CD14-positive monocyte (primary cell): ENCODE results near the gene MAD2L1. TPM values are rescaled to one million over a fixed set of nuclear protein-coding genes. Genes with fewer than 3 reads are reported as not detected.

Experiments
- DNase-seq, 3 donors: peaks; one replicate each; pipeline ENCODE4 v3.0.0-alpha.2; 2011 to 2022
- H2AFZ ChIP-seq: 2 replicates; pipeline ENCODE4 v1.6.0; 2012; ENCODE audit warnings: mild to moderate bottlenecking, low read depth, low read length, inconsistent platforms; ENCODE audit not compliant: insufficient read depth, poor library complexity, severe bottlenecking
- H3K27ac ChIP-seq, 2 donors: 1 replicate in 1 of 2; 2 replicates in 1 of 2; pipeline ENCODE4 v1.5.1; 2012 to 2013; ENCODE audit warnings: low read length in 2 of 2, control low read depth in 1 of 2, inconsistent platforms in 1 of 2, low read depth in 1 of 2, mild to moderate bottlenecking in 1 of 2
- H3K27me3 ChIP-seq, 2 donors: one replicate each; pipeline versions ENCODE4 v1.6.0 to v1.6.1; 2011 to 2013; ENCODE audit warnings: low read length in 2 of 2; ENCODE audit not compliant: control insufficient read depth in 2 of 2, insufficient read depth in 2 of 2
- H3K36me3 ChIP-seq, 2 donors: replicated peaks in 1 of 2; 1 replicate in 1 of 2; 2 replicates in 1 of 2; pipeline versions ENCODE4 v1.5.1 to v1.6.1; 2012 to 2013; ENCODE audit warnings: low read length in 2 of 2, control low read depth in 1 of 2, inconsistent platforms in 1 of 2, mild to moderate bottlenecking in 1 of 2; ENCODE audit not compliant: insufficient read depth in 2 of 2, control insufficient read depth in 1 of 2
- H3K4me1 ChIP-seq, 2 donors: 1 replicate in 1 of 2; 2 replicates in 1 of 2; pipeline versions ENCODE4 v1.5.1 to v1.6.1; 2012 to 2013; ENCODE audit warnings: low read length in 2 of 2, control low read depth in 1 of 2, inconsistent platforms in 1 of 2, mild to moderate bottlenecking in 1 of 2, moderate library complexity in 1 of 2; ENCODE audit not compliant: insufficient read depth in 2 of 2, control insufficient read depth in 1 of 2
- H3K4me2 ChIP-seq: replicated peaks from 2 replicates; pipeline ENCODE3; 2012; ENCODE audit warnings: low read length, moderate library complexity, mild to moderate bottlenecking; ENCODE audit not compliant: poor library complexity, severe bottlenecking; ENCODE audit errors: extremely low read depth
- H3K4me3 ChIP-seq, 3 experiments: fragments of 200-600 bp in 1 of 3; sonication (generic) in 1 of 3; replicated peaks in 1 of 3; 1 replicate in 2 of 3; 2 replicates in 1 of 3; pipeline ENCODE4 v1.5.1; 2011 to 2013; ENCODE audit warnings: low read length in 3 of 3, mild to moderate bottlenecking in 3 of 3, control low read depth in 2 of 3, low read depth in 2 of 3, inconsistent platforms in 1 of 3, moderate library complexity in 1 of 3
- H3K79me2 ChIP-seq: 2 replicates; pipeline ENCODE4 v1.6.0; 2012; ENCODE audit warnings: mild to moderate bottlenecking, control low read depth, inconsistent platforms, low read length, moderate library complexity; ENCODE audit not compliant: insufficient read depth
- H3K9ac ChIP-seq: 2 replicates; pipeline ENCODE4 v1.6.0; 2017; ENCODE audit warnings: low read length, mild to moderate bottlenecking; ENCODE audit not compliant: insufficient read depth, poor library complexity, severe bottlenecking
- H3K9me3 ChIP-seq, 2 donors: replicated peaks in 1 of 2; 1 replicate in 1 of 2; 2 replicates in 1 of 2; pipeline versions ENCODE4 v1.5.1 to v1.6.1; 2012 to 2013; ENCODE audit warnings: low read length in 2 of 2, control low read depth in 1 of 2; ENCODE audit not compliant: control insufficient read depth in 1 of 2, insufficient read depth in 1 of 2
- H4K20me1 ChIP-seq: 2 replicates; pipeline ENCODE4 v1.6.0; 2012; ENCODE audit warnings: mild to moderate bottlenecking, low read length, control low read depth, moderate library complexity; ENCODE audit not compliant: insufficient read depth
- H3K27ac Mint-ChIP-seq, 7 donors: one replicate each; pipeline ENCODE4 v1.8.0; 2020; ENCODE audit warnings: mild to moderate bottlenecking in 7 of 7, mixed read lengths in 7 of 7, moderate library complexity in 6 of 7, inconsistent platforms in 2 of 7
- H3K27me3 Mint-ChIP-seq, 3 donors: one replicate each; pipeline ENCODE4 v1.8.0; 2021 to 2022; ENCODE audit warnings: low read depth in 3 of 3, mild to moderate bottlenecking in 3 of 3, mixed read lengths in 3 of 3, moderate library complexity in 3 of 3, inconsistent platforms in 1 of 3
- H3K36me3 Mint-ChIP-seq, 2 donors: one replicate each; pipeline ENCODE4 v1.8.0; 2020; ENCODE audit warnings: mixed read lengths in 2 of 2, inconsistent platforms in 1 of 2, mild to moderate bottlenecking in 1 of 2
- H3K4me1 Mint-ChIP-seq: one replicate; pipeline ENCODE4 v1.8.0; 2020; ENCODE audit warnings: mild to moderate bottlenecking, mixed read lengths
- H3K4me3 Mint-ChIP-seq, 2 donors: one replicate each; pipeline ENCODE4 v1.8.0; 2020; ENCODE audit warnings: mild to moderate bottlenecking in 2 of 2, mixed read lengths in 2 of 2, moderate library complexity in 1 of 2
- H3K9me3 Mint-ChIP-seq, 7 donors: one replicate each; pipeline ENCODE4 v1.8.0; 2020 to 2022; ENCODE audit warnings: mixed read lengths in 7 of 7, mild to moderate bottlenecking in 6 of 7, moderate library complexity in 6 of 7, inconsistent platforms in 2 of 7
- CTCF ChIP-seq: fragments of 200-600 bp; IDR thresholded peaks from one replicate; pipeline ENCODE4 v1.8.0; 2022; ENCODE audit warnings: antibody characterized with exemption, mild to moderate bottlenecking
- WGBS: methylation state at CpG from one replicate; pipeline ENCODE4 v1.1.5; 2013; ENCODE audit warnings: missing lambda C conversion rate; ENCODE audit not compliant: insufficient coverage; 5-methylcytosine and 5-hydroxymethylcytosine counted together
- intact Hi-C, 2 donors: fragments of 100-400 bp; cut with micrococcal nuclease; formaldehyde crosslinking; loops; one replicate each; pipeline versions ENCODE4 v1.15.0 to v1.15.1; 2023
- polyA plus RNA-seq, 3 donors: library from polyadenylated mRNA; depleted of rRNA in 1 of 3; unstranded in 2 of 3; stranded (reverse) in 1 of 3; fragments of 300-500 nt in 2 of 3; fragments of >200 nt in 1 of 3; fragmentation: Illumina TruSeq in 2 of 3; gene quantifications; 1 replicate in 2 of 3; 2 replicates in 1 of 3; pipeline ENCODE4 v1.2.3, GENCODE V29; 2012 to 2021

Gene MAD2L1
- polyA plus RNA-seq, 3 donors, result 0.16 to 0.82 (median 0.67) TPM

GRCh38 chr4:120025516-120025915 lies 41.1 kb downstream of the MAD2L1 start:
- Histone ChIP-seq H3K4me2 (no peak overlapping the region), H3K4me3 (no peak overlapping the region), H4K20me1 (no peaks in the 10 kb centered on the region), H3K9ac (no peak overlapping the region), H3K27ac (no peak overlapping the region), H3K9me3 (no peaks in the 10 kb centered on the region), H3K79me2 (no peaks in the 10 kb centered on the region), H3K36me3 (no peaks in the 10 kb centered on the region), H3K27me3 (no peaks in the 10 kb centered on the region), H2AFZ (no peak overlapping the region), H3K4me1 (no peaks in the 10 kb centered on the region)
- no peak for TF ChIP-seq CTCF
- intact Hi-C loops, result no loop called here
- no peak for DNase-seq
- no peak overlapping the region for H3K4me3 Mint-ChIP-seq
- no peaks in the 10 kb centered on the region for H3K4me1 Mint-ChIP-seq
- WGBS, result no CpG with 5 or more reads among the region's 1 CpG
- H3K27ac Mint-ChIP-seq, result no peak overlapping the region
- H3K36me3 Mint-ChIP-seq, result no peaks in the 10 kb centered on the region
- peaks cover 0 to 3% (median 3%) of the 10 kb centered on the region in 3 donors for H3K27me3 Mint-ChIP-seq
- no peaks in the 10 kb centered on the region for H3K9me3 Mint-ChIP-seq

GRCh38 chr4:120018786-120019185 lies 47.9 kb downstream of the MAD2L1 start:
- no CpG with 5 or more reads among the region's 1 CpG for WGBS
- H3K9me3 Mint-ChIP-seq, result peaks cover 3 to 12% (median 4%) of the 10 kb centered on the region in 7 donors
- H3K79me2 ChIP-seq, result no peaks in the 10 kb centered on the region
- H3K27me3 Mint-ChIP-seq, result peaks cover 0 to 3% (median 2%) of the 10 kb centered on the region in 3 donors
- no peak overlapping the region for H3K4me3 ChIP-seq
- H2AFZ ChIP-seq, result no peak overlapping the region
- no peaks in the 10 kb centered on the region for H3K36me3 Mint-ChIP-seq
- intact Hi-C loops, result no loop called here
- DNase-seq, result no peak
- no peak overlapping the region for H3K4me3 Mint-ChIP-seq
- no peak overlapping the region for H3K4me2 ChIP-seq
- no peak overlapping the region for H3K27ac Mint-ChIP-seq
- H3K4me1 Mint-ChIP-seq, result no peaks in the 10 kb centered on the region
- no peaks in the 10 kb centered on the region for H4K20me1 ChIP-seq
- H3K4me1 ChIP-seq, result no peaks in the 10 kb centered on the region
- no peaks in the 10 kb centered on the region for H3K9me3 ChIP-seq
- H3K36me3 ChIP-seq, result no peaks in the 10 kb centered on the region
- no peak for TF ChIP-seq CTCF
- H3K9ac ChIP-seq, result no peak overlapping the region
- no peaks in the 10 kb centered on the region for H3K27me3 ChIP-seq
- no peak overlapping the region for H3K27ac ChIP-seq
